GM12874 (cell line): Measurements from ENCODE around the gene DHCR24.

Experiments used
- CTCF ChIP-seq: IDR thresholded peaks from 2 replicates; pipeline ENCODE4 v1.5.1; 2011; ENCODE audit warnings: low read depth, mild to moderate bottlenecking, control low read depth, low read length, moderate library complexity; ENCODE audit not compliant: insufficient read depth

Gene DHCR24

DNA sequence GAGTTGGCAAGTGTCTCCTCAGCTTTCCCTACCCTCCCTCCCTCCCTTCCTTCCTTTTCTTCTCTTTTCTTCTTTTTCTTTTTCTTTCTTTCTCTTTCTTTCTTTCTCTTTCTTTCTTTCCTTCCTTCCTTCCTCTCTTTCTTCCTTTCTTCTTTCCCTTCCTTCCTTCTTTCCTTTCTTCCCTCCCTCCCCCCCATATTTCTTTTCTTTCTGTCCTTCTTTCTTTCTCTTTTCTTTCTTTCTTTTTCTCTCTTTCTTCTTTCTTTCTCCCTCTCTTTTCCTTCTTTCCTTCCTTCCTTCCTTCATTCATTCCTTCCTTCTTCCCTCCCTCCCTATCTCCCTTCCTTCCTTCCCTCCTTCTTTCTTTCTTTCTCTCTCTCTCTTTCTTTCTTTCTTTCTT lies 67.3 kb downstream of the DHCR24 start:
- TF ChIP-seq CTCF, result no peak

GRCh38 chr1:54819195-54819536 lies 67.8 kb downstream of the DHCR24 start:
- TF ChIP-seq CTCF, result no peak

- TF ChIP-seq CTCF, result no peak
Observed at GRCh38 chr1:54818461-54819194, 68.4 kb downstream of the DHCR24 start.

GRCh38 chr1:54816951-54817350 lies 70.0 kb downstream of the DHCR24 start:
- TF ChIP-seq CTCF, result no peak

DNA sequence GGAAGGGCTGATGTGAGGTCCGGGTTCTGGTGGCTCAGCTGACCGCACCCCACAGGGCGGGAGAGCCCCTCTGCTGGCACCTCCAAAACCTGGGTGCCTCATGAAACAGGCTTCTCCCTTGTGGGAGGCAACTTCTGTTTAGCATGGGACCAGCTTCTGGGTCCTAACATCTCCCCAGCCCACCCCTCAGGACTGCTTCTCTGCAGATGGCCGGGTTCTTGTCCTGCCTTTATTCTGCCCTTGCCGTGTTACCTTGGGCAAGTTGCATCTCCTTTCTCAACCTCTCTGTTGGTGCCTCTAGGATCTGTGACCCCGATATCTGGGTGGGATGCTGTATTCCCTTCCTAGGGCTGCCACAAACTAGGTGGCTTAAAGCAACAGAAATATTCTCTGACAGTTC lies 70.9 kb downstream of the DHCR24 start:
- TF ChIP-seq CTCF, result no peak

DNA sequence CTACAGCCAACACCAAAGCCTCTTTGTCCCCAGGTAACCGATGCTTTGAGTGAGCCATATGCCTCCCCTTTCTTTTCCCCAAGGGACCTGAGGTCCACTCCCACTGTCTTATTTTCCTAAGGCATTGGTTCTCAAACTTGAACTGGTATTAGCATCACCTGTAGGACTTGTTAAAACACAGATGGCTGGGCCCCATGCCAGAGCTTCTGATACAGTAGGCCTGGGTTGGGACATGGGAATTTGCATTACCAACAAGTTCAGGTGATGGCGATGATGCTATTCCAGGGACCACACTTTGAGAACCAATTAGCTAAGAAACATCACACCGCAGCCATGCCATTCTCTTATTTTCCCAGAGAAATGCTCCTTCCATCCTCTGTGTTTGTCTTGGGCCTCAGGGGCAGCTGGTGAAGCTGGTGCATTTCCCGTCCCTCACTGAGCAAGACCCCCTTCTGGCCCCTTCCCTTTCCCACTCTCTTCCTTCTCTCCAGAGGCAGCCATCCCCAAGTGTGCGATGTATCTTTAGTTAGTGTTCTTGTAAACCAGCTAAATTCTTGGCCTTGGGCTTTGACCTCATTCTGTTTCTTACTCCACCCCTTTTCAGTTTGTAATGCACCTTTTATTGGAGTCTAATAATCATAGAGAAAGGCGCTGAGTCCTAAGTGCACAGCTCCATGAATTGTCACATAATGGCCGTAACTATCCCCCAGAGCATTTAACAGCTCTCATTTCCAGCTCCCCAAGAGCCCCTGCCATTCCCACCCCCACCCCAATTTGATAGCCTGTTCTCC lies 71.7 kb downstream of the DHCR24 start:
- no peak for TF ChIP-seq CTCF

GRCh38 chr1:54814571-54814970 lies 72.4 kb downstream of the DHCR24 start:
- TF ChIP-seq CTCF, result no peak
